Upper lobe of left lung (tissue), 4 donors: ENCODE data around the gene TBX1.

ENCODE experiments used
- CTCF ChIP-seq, 6 experiments: fragments of 450-650 bp in 4 of 6; fragments of 200-600 bp in 2 of 6; sonication (generic) in 2 of 6; IDR thresholded peaks; one replicate each; pipeline ENCODE4 v1.5.1; 2016 to 2019; ENCODE audit warnings: antibody characterized with exemption in 6 of 6
- POLR2A ChIP-seq, 4 donors: fragments of 450-650 bp; IDR thresholded peaks; one replicate each; pipeline ENCODE4 v1.5.1; 2016 to 2017; ENCODE audit warnings: antibody characterized with exemption in 4 of 4, mild to moderate bottlenecking in 2 of 4
- POLR2AphosphoS5 ChIP-seq, 2 donors: sonication (generic); formaldehyde crosslinking; IDR thresholded peaks; one replicate each; pipeline ENCODE4 v1.5.1; 2017; ENCODE audit warnings: antibody characterized with exemption in 2 of 2

- TF ChIP-seq CTCF (IDR thresholded peaks at IDR 0.05) (no peak), POLR2A (IDR thresholded peaks at IDR 0.05) (no peak), POLR2AphosphoS5 (IDR thresholded peaks at IDR 0.05) (no peak)
These were observed 16.0 kb downstream of the TBX1 start for GRCh38 chr22:19776433-19777031.
